HG02970 (cell line): ENCODE measurements around the gene ZFYVE27.

Source experiments
- ATAC-seq: cut with Tn5 transposase; IDR thresholded peaks from one replicate; pipeline ENCODE4 v1.9.1; 2021; ENCODE audit warnings: mild to moderate bottlenecking, moderate library complexity, moderate number of reproducible peaks; ENCODE audit not compliant: unreplicated experiment, low FRiP score

Gene ZFYVE27

GRCh38 chr10:97785231-97785630, 48.3 kb downstream of the ZFYVE27 start:
- no peak for ATAC-seq

GRCh38 chr10:97785731-97786130, 48.8 kb downstream of the ZFYVE27 start:
- ATAC-seq, result no peak

- no peak for ATAC-seq
Observed at GRCh38 chr10:97788552-97789442, 51.9 kb downstream of the ZFYVE27 start.

GRCh38 chr10:97789770-97790397, 53.0 kb downstream of the ZFYVE27 start:
- no peak for ATAC-seq

GRCh38 chr10:97791824-97792721, 55.1 kb downstream of the ZFYVE27 start:
- no peak for ATAC-seq

GRCh38 chr10:97795886-97796285, 59.0 kb downstream of the ZFYVE27 start:
- no peak for ATAC-seq

GRCh38 chr10:97796651-97797050, 59.7 kb downstream of the ZFYVE27 start:
- ATAC-seq, result no peak

GRCh38 chr10:97798958-97799610, 62.2 kb downstream of the ZFYVE27 start:
- ATAC-seq, result no peak

- ATAC-seq, result no peak
Observed at GRCh38 chr10:97800474-97800873, 63.5 kb downstream of the ZFYVE27 start.

GRCh38 chr10:97801422-97801821, 64.5 kb downstream of the ZFYVE27 start:
- no peak for ATAC-seq

- no peak for ATAC-seq
Observed at GRCh38 chr10:97805096-97805884, 68.4 kb downstream of the ZFYVE27 start.

GRCh38 chr10:97805949-97806348, 69.0 kb downstream of the ZFYVE27 start:
- no peak for ATAC-seq

GRCh38 chr10:97810446-97810845, 73.5 kb downstream of the ZFYVE27 start:
- ATAC-seq, result no peak
